Prostate gland (tissue), 2 donors: Measurements from ENCODE around the gene KRTAP10-6.

ENCODE experiments used
- POLR2A ChIP-seq: fragments of 450-650 bp; IDR thresholded peaks from one replicate; pipeline ENCODE4 v1.6.1; 2016; ENCODE audit warnings: antibody characterized with exemption, mild to moderate bottlenecking
- POLR2AphosphoS5 ChIP-seq: sonication (generic); formaldehyde crosslinking; IDR thresholded peaks from one replicate; pipeline ENCODE4 v1.6.1; 2017; ENCODE audit warnings: antibody characterized with exemption
- TF ChIP-seq, protein P1 (sequence below), 4 experiments: fragments of 200-600 bp in 2 of 4; fragments of 450-650 bp in 2 of 4; sonication (generic) in 2 of 4; IDR thresholded peaks; 1 replicate in 3 of 4; 2 replicates in 1 of 4; pipeline ENCODE4 v1.5.1; 2016 to 2019; ENCODE audit warnings: antibody characterized with exemption in 4 of 4, mild to moderate bottlenecking in 2 of 4, moderate library complexity in 2 of 4

DNA sequence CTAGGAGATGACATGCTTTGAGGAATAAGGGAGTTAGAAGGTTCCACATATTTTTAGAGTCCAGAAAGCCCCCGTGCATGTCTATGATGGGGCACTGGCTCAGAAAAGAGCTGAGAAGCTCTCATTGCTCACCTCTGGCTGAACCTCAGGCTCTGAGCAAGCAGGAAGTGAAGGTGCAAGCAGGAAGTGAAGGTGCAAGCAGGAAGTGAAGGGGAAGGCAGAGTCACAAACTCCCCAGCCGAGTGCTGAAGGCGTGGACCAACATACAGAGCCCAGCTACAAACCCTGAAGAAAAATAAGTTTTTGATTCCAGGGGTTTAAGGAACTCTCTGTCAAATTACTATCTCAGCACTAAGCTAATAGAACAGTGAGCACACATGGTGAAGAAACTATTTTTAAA lies 26.6 kb upstream of the KRTAP10-6 start:
- no peak for TF ChIP-seq POLR2AphosphoS5
- no peak for TF ChIP-seq POLR2A
- TF ChIP-seq, protein P1, sequence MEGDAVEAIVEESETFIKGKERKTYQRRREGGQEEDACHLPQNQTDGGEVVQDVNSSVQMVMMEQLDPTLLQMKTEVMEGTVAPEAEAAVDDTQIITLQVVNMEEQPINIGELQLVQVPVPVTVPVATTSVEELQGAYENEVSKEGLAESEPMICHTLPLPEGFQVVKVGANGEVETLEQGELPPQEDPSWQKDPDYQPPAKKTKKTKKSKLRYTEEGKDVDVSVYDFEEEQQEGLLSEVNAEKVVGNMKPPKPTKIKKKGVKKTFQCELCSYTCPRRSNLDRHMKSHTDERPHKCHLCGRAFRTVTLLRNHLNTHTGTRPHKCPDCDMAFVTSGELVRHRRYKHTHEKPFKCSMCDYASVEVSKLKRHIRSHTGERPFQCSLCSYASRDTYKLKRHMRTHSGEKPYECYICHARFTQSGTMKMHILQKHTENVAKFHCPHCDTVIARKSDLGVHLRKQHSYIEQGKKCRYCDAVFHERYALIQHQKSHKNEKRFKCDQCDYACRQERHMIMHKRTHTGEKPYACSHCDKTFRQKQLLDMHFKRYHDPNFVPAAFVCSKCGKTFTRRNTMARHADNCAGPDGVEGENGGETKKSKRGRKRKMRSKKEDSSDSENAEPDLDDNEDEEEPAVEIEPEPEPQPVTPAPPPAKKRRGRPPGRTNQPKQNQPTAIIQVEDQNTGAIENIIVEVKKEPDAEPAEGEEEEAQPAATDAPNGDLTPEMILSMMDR (IDR thresholded peaks at IDR 0.05) = no peak
